K562 (cell line): ENCODE results near the gene GPR176. TPM values are rescaled to one million over a fixed set of nuclear protein-coding genes. Genes with fewer than 3 reads are reported as not detected.

Source experiments
- ARID1B ChIP-seq: fragments of 450-650 bp; IDR thresholded peaks from 2 replicates; pipeline ENCODE4 v1.6.1; 2016; ENCODE audit warnings: antibody characterized with exemption, mild to moderate bottlenecking, inconsistent platforms
- BACH1 ChIP-seq: fragments of 200-800 bp; sonication (Bioruptor generic); IDR thresholded peaks from 2 replicates; pipeline ENCODE4 v1.6.1; 2016; ENCODE audit warnings: missing genetic modification characterization, missing compliant biosample characterization
- CEBPG ChIP-seq, 3 experiments: fragments of 200-800 bp in 1 of 3; sonication (Bioruptor generic) in 1 of 3; sonication (generic) in 1 of 3; formaldehyde crosslinking in 1 of 3; IDR thresholded peaks in 2 of 3; conservative IDR thresholded peaks in 1 of 3; 2 replicates each; pipeline versions ENCODE4 v1.6.1 to v1.8.0; 2016 to 2022; ENCODE audit warnings: missing compliant biosample characterization in 2 of 3, missing genetic modification characterization in 2 of 3, mild to moderate bottlenecking in 1 of 3, missing genetic modification reagents in 1 of 3
- CHCHD3 ChIP-seq: fragments of 250-450 bp; sonication (Bioruptor Pico); IDR thresholded peaks from 2 replicates; pipeline ENCODE4 v2.1.2; 2022; ENCODE audit warnings: mild to moderate bottlenecking
- ETV1 ChIP-seq: fragments of 450-650 bp; conservative IDR thresholded peaks from 2 replicates; pipeline ENCODE4 v1.6.1; 2016; ENCODE audit warnings: missing genetic modification characterization, control low read depth, low read depth, missing compliant biosample characterization
- FIP1L1 ChIP-seq: fragments of 200-400 bp; formaldehyde crosslinking; IDR thresholded peaks from 2 replicates; pipeline ENCODE4 v1.6.1; 2018; ENCODE audit warnings: mild to moderate bottlenecking, low read depth, low read length; ENCODE audit not compliant: poor library complexity, severe bottlenecking
- NFE2L1 ChIP-seq: fragments of 450-650 bp; IDR thresholded peaks from 2 replicates; pipeline ENCODE4 v1.6.1; 2016; ENCODE audit warnings: missing genetic modification characterization, low read depth, mild to moderate bottlenecking, missing compliant biosample characterization, moderate library complexity, borderline replicate concordance
- NFIX ChIP-seq: fragments of 250-450 bp; sonication (Bioruptor Pico); IDR thresholded peaks from 2 replicates; pipeline ENCODE4 v1.4.0; 2020; ENCODE audit warnings: low read depth, mild to moderate bottlenecking, moderate library complexity
- POLR2G ChIP-seq: fragments of 200-400 bp; formaldehyde crosslinking; IDR thresholded peaks from 2 replicates; pipeline ENCODE4 v1.6.1; 2017; ENCODE audit warnings: low read depth, mild to moderate bottlenecking, antibody characterized with exemption, low read length, moderate library complexity
- RCOR1 ChIP-seq, 2 experiments: IDR thresholded peaks; 2 replicates each; pipeline ENCODE4 v1.6.1; 2012; ENCODE audit warnings: low read depth in 2 of 2, low read length in 2 of 2, borderline replicate concordance in 1 of 2, improper control_type of control experiment in 1 of 2
- SMC3 ChIP-seq: conservative IDR thresholded peaks from 2 replicates; pipeline ENCODE4 v1.6.1; 2011; ENCODE audit warnings: low read depth, low read length, improper control_type of control experiment; ENCODE audit not compliant: insufficient read depth
- TCFL5 ChIP-seq: fragments of 250-450 bp; sonication (Bioruptor Pico); conservative IDR thresholded peaks from 2 replicates; pipeline ENCODE4 v1.6.1; 2021; ENCODE audit warnings: mild to moderate bottlenecking, moderate library complexity, matching md5 sums
- ZEB2 ChIP-seq: fragments of 450-650 bp; IDR thresholded peaks from 2 replicates; pipeline ENCODE4 v1.6.1; 2016
- ZNF316 ChIP-seq: fragments of 450-650 bp; IDR thresholded peaks from 2 replicates; pipeline ENCODE4 v1.6.1; 2016
- polyA plus RNA-seq, 8 experiments: library from polyadenylated mRNA; depleted of rRNA in 4 of 8; stranded (reverse) in 5 of 8; unstranded in 3 of 8; fragments of >200 nt; fragmentation: Nextera tagmentation in 2 of 8; fragmentation: Illumina TruSeq in 1 of 8; extraction: Ambion mirVana in 2 of 8; extraction: Trizol in 1 of 8; gene quantifications; 2 replicates each; pipeline versions ENCODE4 v1.2.1 to v1.2.3, GENCODE V29; 2011 to 2014; ENCODE audit warnings: inconsistent platforms in 1 of 8, missing spikeins in 1 of 8
- total RNA-seq, 7 experiments: library from RNA; depleted of rRNA in 6 of 7; stranded (reverse); fragments of >200 nt in 6 of 7; fragmentation: Illumina TruSeq in 2 of 7; extraction: Trizol in 2 of 7; gene quantifications; 2 replicates each; pipeline versions ENCODE4 v1.2.1 to v1.2.3, GENCODE V29; 2011 to 2021; ENCODE audit warnings: low replicate concordance in 1 of 7
- TF ChIP-seq, protein P1 (sequence below): fragments of 250-450 bp; sonication (Bioruptor Pico); IDR thresholded peaks from 2 replicates; pipeline ENCODE4 v1.8.0; 2022; ENCODE audit warnings: moderate library complexity, mild to moderate bottlenecking, inconsistent platforms
- TF ChIP-seq, protein P2 (sequence below): sonication (generic); formaldehyde crosslinking; IDR thresholded peaks from 2 replicates; pipeline ENCODE4 v1.8.0; 2022; ENCODE audit warnings: mild to moderate bottlenecking, low read depth, missing genetic modification reagents
- TF ChIP-seq, protein P3 (sequence below): fragments of 450-650 bp; formaldehyde crosslinking; IDR thresholded peaks from 2 replicates; pipeline ENCODE4 v1.4.0; 2020; ENCODE audit warnings: mild to moderate bottlenecking, mixed read lengths
- TF ChIP-seq, protein P4 (sequence below): fragments of 450-650 bp; IDR thresholded peaks from 2 replicates; pipeline ENCODE4 v1.6.1; 2017; ENCODE audit warnings: antibody characterized with exemption, mild to moderate bottlenecking

Gene GPR176
- total and polyA plus RNA-seq, 9 of the 15 experiments (the other 6 are each of a cell fraction or from before 2014, with no cell fraction given): 0.03 to 1.2 (median 0.76) TPM

DNA sequence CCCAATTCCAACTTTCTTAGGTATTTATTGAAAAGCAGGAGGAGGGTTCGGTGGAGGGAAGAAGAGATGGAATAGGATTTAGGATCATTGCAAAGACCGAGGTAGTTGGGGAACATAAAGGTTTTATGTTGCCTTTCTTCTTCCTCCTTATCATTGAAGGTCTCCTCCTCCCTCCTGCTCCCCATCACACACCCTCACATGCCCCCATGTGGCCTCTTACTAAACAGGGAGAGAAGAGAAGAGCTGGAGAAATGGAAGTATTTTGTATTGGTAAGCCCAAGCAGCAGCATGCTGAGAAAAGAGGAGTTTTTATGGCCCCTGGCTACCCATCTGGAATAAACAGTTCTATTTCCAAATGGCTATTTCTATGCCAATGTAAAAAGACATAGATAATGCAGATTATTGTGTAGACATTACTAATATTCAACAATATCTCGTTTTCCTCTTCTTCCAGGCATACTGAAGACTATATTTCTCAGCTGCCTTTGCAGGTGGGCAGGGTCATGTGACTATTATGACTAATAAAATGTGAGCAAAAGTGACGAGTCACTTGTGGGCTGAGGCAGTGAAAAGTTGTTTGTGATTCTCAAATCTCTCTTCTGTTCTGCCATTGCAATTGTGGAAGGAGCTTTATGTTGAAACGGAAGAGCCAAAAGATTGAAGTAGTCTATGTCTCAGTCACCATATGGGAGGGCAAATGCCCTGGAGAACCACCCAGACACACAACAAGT is 5.2 kb upstream of the GPR176 start (continued):
- TF ChIP-seq FIP1L1 (no peak), POLR2G (no peak), ETV1 (tag) (no peak), ARID1B (0 out of 2 replicates have a peak, but pooled peaks have one; percentile 33), ZEB2 (no peak), CEBPG (CRISPR knock-in tag; IDR thresholded peaks at IDR 0.05) (no peak), CEBPG (tag; conservative IDR thresholded peaks at IDR 0.05 in 1 of 2, IDR thresholded peaks at IDR 0.05 in 1 of 2) (no peak), ZNF316 (peak; percentile 45; the same call in 1 of the 2 replicates), NFE2L1 (tag) (no peak), RCOR1 (IDR thresholded peaks at IDR 0.05; ENCODE audit: borderline replicate concordance in 1 of 2, low read depth in 2 of 2, low read length in 2 of 2) (peak in 1 of 2 experiments; percentile 10; a peak in 1 of 4 replicates), SMC3 (peak; percentile 54), BACH1 (tag) (no peak; the same call in 1 of the 2 replicates), TCFL5 (no peak), CHCHD3 (CRISPR knock-in tag) (no peak), NFIX (CRISPR knock-in tag) (no peak)
- TF ChIP-seq, protein P1, sequence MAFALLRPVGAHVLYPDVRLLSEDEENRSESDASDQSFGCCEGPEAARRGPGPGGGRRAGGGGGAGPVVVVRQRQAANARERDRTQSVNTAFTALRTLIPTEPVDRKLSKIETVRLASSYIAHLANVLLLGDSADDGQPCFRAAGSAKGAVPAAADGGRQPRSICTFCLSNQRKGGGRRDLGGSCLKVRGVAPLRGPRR: no peak
- TF ChIP-seq, protein P2, sequence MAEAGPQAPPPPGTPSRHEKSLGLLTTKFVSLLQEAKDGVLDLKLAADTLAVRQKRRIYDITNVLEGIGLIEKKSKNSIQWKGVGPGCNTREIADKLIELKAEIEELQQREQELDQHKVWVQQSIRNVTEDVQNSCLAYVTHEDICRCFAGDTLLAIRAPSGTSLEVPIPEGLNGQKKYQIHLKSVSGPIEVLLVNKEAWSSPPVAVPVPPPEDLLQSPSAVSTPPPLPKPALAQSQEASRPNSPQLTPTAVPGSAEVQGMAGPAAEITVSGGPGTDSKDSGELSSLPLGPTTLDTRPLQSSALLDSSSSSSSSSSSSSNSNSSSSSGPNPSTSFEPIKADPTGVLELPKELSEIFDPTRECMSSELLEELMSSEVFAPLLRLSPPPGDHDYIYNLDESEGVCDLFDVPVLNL (CRISPR knock-in tag): no peak
- TF ChIP-seq, protein P3, sequence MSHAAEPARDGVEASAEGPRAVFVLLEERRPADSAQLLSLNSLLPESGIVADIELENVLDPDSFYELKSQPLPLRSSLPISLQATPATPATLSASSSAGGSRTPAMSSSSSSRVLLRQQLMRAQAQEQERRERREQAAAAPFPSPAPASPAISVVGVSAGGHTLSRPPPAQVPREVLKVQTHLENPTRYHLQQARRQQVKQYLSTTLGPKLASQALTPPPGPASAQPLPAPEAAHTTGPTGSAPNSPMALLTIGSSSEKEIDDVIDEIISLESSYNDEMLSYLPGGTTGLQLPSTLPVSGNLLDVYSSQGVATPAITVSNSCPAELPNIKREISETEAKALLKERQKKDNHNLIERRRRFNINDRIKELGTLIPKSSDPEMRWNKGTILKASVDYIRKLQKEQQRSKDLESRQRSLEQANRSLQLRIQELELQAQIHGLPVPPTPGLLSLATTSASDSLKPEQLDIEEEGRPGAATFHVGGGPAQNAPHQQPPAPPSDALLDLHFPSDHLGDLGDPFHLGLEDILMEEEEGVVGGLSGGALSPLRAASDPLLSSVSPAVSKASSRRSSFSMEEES: peak; percentile 88
- TF ChIP-seq, protein P4, sequence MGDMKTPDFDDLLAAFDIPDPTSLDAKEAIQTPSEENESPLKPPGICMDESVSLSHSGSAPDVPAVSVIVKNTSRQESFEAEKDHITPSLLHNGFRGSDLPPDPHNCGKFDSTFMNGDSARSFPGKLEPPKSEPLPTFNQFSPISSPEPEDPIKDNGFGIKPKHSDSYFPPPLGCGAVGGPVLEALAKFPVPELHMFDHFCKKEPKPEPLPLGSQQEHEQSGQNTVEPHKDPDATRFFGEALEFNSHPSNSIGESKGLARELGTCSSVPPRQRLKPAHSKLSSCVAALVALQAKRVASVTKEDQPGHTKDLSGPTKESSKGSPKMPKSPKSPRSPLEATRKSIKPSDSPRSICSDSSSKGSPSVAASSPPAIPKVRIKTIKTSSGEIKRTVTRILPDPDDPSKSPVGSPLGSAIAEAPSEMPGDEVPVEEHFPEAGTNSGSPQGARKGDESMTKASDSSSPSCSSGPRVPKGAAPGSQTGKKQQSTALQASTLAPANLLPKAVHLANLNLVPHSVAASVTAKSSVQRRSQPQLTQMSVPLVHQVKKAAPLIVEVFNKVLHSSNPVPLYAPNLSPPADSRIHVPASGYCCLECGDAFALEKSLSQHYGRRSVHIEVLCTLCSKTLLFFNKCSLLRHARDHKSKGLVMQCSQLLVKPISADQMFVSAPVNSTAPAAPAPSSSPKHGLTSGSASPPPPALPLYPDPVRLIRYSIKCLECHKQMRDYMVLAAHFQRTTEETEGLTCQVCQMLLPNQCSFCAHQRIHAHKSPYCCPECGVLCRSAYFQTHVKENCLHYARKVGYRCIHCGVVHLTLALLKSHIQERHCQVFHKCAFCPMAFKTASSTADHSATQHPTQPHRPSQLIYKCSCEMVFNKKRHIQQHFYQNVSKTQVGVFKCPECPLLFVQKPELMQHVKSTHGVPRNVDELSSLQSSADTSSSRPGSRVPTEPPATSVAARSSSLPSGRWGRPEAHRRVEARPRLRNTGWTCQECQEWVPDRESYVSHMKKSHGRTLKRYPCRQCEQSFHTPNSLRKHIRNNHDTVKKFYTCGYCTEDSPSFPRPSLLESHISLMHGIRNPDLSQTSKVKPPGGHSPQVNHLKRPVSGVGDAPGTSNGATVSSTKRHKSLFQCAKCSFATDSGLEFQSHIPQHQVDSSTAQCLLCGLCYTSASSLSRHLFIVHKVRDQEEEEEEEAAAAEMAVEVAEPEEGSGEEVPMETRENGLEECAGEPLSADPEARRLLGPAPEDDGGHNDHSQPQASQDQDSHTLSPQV: peak; percentile 34; the same call in 1 of the 2 replicates
